ENCODE results near the gene EVX2.

DNA sequence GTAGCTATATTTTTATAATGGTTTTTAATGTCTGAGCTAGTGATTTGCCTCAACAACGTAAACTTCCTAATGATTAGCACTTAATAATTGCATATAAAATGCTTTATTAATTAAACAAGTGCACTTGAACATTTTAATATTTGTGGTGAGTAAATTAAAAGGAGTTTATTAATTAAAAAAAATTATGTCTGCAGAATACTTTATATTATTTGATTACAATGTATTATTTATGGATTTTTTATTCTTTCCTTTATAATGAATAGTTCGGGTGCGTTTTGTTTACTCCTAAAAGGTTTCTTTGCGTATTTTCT, 48.0 kb upstream of the EVX2 start:
- TF ChIP-seq FOXJ3 (CRISPR knock-in tag; IDR thresholded peaks at IDR 0.05; ENCODE audit: borderline replicate concordance): no peak
- TF ChIP-seq, protein P1, sequence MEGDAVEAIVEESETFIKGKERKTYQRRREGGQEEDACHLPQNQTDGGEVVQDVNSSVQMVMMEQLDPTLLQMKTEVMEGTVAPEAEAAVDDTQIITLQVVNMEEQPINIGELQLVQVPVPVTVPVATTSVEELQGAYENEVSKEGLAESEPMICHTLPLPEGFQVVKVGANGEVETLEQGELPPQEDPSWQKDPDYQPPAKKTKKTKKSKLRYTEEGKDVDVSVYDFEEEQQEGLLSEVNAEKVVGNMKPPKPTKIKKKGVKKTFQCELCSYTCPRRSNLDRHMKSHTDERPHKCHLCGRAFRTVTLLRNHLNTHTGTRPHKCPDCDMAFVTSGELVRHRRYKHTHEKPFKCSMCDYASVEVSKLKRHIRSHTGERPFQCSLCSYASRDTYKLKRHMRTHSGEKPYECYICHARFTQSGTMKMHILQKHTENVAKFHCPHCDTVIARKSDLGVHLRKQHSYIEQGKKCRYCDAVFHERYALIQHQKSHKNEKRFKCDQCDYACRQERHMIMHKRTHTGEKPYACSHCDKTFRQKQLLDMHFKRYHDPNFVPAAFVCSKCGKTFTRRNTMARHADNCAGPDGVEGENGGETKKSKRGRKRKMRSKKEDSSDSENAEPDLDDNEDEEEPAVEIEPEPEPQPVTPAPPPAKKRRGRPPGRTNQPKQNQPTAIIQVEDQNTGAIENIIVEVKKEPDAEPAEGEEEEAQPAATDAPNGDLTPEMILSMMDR (IDR thresholded peaks at IDR 0.05): no peak
- no peak for TF ChIP-seq E2F5 (CRISPR knock-in tag; IDR thresholded peaks at IDR 0.05)
- TF ChIP-seq ESRRA (CRISPR knock-in tag; IDR thresholded peaks at IDR 0.05; ENCODE audit: borderline replicate concordance): no peak
- TF ChIP-seq PRRX2 (CRISPR knock-in tag; IDR thresholded peaks at IDR 0.05): no peak
- TF ChIP-seq CREB1 (CRISPR knock-in tag; IDR thresholded peaks at IDR 0.05): no peak
- TF ChIP-seq, protein P2, sequence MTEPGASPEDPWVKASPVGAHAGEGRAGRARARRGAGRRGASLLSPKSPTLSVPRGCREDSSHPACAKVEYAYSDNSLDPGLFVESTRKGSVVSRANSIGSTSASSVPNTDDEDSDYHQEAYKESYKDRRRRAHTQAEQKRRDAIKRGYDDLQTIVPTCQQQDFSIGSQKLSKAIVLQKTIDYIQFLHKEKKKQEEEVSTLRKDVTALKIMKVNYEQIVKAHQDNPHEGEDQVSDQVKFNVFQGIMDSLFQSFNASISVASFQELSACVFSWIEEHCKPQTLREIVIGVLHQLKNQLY (CRISPR knock-in tag; IDR thresholded peaks at IDR 0.05): no peak
- TF ChIP-seq, protein P3, sequence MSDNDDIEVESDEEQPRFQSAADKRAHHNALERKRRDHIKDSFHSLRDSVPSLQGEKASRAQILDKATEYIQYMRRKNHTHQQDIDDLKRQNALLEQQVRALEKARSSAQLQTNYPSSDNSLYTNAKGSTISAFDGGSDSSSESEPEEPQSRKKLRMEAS (CRISPR knock-in tag; IDR thresholded peaks at IDR 0.05): no peak
- TF ChIP-seq ZNF425 (CRISPR knock-in tag; conservative IDR thresholded peaks at IDR 0.05): no peak
- TF ChIP-seq SMAD3 (CRISPR knock-in tag; IDR thresholded peaks at IDR 0.05; ENCODE audit: borderline replicate concordance): no peak

All from WTC11 (cell line).